Erythroblast (primary cell): ENCODE data around the gene MAN2B1.

Experiments
- GATA1 ChIP-seq: IDR thresholded peaks from 2 replicates; pipeline ENCODE4 v1.6.1; 2011; ENCODE audit warnings: low read depth, mild to moderate bottlenecking, control low read depth, low read length, moderate library complexity
- POLR2A ChIP-seq: IDR thresholded peaks from 2 replicates; pipeline ENCODE4 v1.6.1; 2011; ENCODE audit warnings: mild to moderate bottlenecking, low read length

- no peak for TF ChIP-seq POLR2A
- TF ChIP-seq GATA1: no peak
These were observed 19.0 kb downstream of the MAN2B1 start for GRCh38 chr19:12647490-12648071.
